GM19324 (cell line): ENCODE data around the gene MGMT.

Experiments used
- ATAC-seq: cut with Tn5 transposase; IDR thresholded peaks from one replicate; pipeline ENCODE4 v1.9.1; 2021; ENCODE audit warnings: mild to moderate bottlenecking, moderate library complexity; ENCODE audit not compliant: unreplicated experiment, low FRiP score

Gene MGMT

GRCh38 chr10:129779126-129780111 is 312.4 kb downstream of the MGMT start:
- no peak for ATAC-seq

DNA sequence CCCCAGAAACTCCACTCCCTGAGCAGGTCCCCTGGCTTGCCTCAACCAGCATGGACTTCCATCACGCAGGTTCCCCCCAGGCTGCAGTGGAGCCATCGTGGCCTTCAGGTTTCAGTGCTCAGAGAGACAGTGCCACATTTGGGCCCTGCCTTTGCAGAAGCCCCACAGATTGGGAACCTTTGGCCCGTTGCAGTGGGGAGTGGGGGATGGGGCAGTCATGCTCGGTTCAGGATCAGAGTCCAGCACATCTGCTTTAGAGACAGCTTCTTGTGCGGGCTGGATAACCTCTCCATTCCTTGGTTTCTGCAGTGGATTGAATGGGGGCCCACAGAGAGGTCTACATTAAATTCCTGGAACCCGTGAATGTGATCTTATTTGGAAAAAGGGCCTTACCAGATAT is 313.2 kb downstream of the MGMT start:
- no peak for ATAC-seq

GRCh38 chr10:129780901-129781795 is 314.1 kb downstream of the MGMT start:
- ATAC-seq: no peak

- no peak for ATAC-seq
These were observed 317.2 kb downstream of the MGMT start for GRCh38 chr10:129784291-129784690.

DNA sequence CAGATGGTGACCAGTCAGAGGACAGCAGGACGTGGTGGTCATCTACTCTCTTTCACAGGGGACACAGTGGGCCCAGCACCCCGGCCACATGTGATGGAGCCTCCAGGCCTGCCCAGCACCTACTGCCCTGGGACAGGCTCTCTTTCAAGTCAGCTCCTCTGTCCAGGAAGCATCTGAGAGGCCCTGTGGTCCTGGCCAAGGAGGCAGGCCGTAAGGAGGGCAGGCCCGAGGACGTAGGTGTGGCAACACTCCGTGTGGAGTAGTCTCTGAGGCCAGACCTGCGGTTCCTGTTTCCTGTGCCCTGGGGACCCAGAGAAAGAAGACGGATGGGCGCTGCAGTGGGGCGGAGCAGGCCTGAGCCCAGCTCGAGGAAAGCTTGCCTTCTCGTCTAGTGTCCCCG is 317.9 kb downstream of the MGMT start:
- ATAC-seq: no peak

DNA sequence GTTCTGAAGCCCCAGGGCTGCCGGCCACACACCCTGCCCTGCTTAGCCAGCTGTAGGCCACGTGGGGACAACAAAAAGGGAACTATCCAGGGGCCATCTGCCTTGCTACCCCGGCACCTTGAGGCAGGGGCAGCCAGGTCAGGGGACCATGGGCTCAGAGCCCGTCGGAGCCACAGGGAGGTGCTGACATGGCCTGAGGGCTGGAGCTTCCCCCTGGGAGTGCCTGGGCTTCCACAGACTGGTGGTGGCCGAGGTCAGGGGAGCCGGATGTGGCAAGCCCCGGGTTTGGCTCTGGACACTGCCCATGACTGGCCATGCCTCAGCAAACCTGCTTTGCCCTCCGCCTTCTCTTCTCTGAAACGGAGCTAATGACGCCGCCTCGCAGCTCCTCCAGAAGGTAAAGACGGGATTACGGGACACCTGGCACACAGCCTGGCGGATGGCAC is 318.5 kb downstream of the MGMT start:
- no peak for ATAC-seq

- ATAC-seq: no peak
These were observed 319.2 kb downstream of the MGMT start for GRCh38 chr10:129786216-129786615.

- ATAC-seq: no peak
These were observed 320.5 kb downstream of the MGMT start for GRCh38 chr10:129787557-129787956.

DNA sequence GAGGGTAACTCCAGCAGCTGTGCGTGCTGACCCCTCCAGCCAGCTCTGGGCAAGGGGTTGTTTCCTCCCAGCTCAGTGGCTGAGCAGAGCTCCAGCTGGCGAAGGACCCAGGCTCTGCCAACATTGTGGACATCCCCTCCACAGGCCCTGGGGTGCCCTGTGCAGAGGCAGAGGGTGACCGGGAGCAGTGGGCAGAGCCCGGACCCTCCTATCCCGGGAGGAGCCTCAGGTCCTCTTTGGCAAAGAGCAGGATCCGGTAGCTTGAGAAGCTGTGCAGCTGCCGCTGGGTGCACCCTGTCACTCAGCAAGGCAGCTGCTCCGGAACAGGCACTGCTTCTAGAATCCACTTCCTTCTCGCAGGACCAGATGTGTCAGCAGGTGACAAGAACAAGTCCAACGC is 321.2 kb downstream of the MGMT start:
- no peak for ATAC-seq

DNA sequence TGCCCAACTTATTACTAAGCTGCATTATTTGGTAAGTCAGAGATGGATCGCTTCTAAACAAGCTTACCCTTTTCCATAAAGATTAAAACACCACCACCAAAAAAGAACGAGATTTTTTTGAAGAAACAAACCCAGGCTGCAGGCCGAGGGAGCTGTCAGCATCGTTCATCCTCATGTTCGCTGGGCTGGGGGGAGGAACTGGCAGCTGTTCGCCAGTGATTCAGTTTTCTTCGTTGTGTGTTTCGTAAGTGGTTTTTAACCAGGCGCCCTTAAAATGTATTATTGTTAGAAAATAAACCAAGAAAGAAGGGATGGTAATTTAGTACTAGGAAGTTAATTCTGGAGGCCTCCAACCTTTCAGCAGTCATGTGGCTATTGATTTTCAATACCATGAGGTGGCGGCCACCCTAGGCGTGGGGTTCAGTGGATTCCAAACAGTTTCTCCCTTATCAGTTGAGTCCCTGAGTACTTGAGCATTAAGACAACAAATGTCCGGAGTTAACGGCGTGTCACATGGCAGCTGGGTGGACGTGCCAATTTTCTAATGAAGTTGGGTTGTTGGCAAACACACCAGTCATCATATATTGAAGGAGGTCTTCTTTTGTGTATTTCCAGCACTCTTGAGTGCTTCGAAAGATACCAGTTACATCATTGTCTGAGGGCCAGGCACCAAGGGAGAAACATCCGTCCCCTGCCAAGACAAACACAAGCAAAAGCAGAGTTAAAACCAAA is 323.8 kb downstream of the MGMT start:
- no peak for ATAC-seq

GRCh38 chr10:129792141-129792540 is 325.1 kb downstream of the MGMT start:
- ATAC-seq: no peak

- no peak for ATAC-seq
These were observed 325.8 kb downstream of the MGMT start for GRCh38 chr10:129792864-129793263.

- ATAC-seq: no peak
These were observed 326.4 kb downstream of the MGMT start for GRCh38 chr10:129793479-129793878.

DNA sequence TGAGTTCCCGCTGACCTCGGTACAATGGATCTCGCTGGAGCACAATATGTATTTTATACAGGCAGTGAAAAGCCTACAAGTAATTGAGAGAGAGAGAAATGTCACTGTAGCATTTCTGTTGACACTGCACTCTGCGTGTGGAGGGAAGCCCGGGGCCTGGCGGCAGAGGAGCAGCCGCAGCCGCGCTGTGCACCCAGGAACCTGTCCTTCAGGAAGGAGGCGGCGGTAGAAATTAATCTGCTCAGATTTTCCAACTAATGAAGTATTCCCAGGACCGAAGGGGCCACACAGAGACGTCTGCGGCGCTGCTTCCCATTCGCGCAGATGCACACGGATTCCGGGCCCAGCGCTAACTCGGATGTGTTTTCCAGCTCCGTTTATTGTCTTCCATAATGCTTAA is 327.0 kb downstream of the MGMT start:
- no peak for ATAC-seq

- no peak for ATAC-seq
These were observed 329.8 kb downstream of the MGMT start for GRCh38 chr10:129796710-129797420.

DNA sequence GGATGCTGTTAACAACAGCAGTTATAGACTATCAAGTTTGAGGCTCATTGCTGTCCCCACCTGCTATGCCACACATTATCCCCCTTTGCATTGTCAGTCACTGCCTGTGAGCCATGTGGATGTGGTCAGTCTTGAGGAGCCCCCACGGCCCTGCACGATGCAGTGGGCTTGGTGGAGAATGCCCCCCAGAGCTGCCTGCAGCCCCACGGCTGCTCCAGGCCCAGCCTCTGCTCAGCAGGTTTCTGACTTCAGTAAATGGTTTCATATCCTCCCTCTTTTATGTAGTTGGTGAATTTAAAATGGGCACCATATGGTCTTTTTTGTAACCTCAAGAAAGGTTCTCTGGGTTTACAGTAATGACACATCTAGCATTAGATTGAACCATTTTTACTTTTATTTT is 332.9 kb downstream of the MGMT start:
- no peak for ATAC-seq

- ATAC-seq: no peak
These were observed 333.8 kb downstream of the MGMT start for GRCh38 chr10:129800796-129801340.

DNA sequence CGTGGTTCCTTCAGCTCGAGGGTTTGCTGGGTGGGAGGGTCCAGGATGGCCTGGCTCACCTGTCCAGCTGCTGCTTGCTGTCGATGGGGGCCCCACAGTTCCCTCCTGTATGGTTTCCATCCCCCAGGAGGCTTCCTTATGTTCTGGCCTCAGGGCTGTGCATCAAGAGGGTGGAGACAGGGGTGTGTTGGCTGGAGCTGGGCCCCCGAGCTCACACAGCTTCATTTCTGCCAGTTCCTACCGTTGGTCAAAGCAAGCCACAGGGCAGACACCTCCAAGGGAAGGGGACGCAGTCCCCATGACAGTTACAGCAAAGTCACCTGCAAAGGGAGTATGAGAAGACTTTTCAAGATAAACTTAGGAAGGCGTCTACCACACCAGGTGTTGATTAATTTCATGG is 340.2 kb downstream of the MGMT start:
- ATAC-seq: no peak

DNA sequence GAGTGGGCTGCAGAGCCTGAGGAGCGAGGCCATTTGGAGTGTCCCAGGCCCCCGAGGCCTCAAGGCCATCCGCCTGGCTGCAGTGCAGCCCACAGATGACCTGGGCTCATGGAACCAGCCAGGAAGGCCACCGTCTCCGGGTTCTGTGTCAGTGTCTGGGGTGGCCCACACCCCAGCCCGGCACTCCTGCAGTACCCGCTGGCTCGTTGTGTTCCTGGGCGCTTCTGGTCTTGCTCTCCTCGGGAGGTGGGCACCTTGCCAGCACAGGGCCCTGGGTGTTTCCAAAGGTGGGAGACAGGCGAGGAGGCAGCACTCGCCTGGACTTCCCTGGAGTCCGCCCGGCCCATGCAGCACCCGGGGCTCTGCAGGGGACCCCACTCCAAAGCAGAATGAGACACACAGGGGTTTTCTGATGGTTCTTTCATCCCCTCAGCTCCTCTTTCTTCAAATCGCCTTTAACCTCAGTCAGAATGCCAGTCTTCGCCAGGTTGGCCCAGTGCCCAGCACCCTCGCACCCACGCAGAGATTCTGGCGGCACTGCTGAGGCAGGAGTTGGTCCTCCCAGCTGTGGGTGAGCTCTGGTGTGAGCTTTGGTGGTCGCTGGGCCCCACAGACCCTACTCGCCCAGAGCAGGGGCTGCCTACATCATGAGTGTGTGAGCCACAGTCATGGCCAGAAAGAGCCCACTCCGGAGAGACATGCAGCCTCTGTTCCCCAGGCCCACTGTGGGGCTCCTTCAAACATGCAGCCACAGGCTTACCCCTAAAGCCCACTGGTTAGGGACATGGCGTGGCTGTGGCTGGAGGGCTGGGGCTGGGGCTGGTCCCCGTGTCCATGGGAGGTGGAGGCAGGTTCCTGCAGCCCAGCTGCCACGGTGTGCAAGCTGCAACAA is 341.3 kb downstream of the MGMT start:
- no peak for ATAC-seq
